ENCODE data around the gene WWTR1.

Gene WWTR1

DNA sequence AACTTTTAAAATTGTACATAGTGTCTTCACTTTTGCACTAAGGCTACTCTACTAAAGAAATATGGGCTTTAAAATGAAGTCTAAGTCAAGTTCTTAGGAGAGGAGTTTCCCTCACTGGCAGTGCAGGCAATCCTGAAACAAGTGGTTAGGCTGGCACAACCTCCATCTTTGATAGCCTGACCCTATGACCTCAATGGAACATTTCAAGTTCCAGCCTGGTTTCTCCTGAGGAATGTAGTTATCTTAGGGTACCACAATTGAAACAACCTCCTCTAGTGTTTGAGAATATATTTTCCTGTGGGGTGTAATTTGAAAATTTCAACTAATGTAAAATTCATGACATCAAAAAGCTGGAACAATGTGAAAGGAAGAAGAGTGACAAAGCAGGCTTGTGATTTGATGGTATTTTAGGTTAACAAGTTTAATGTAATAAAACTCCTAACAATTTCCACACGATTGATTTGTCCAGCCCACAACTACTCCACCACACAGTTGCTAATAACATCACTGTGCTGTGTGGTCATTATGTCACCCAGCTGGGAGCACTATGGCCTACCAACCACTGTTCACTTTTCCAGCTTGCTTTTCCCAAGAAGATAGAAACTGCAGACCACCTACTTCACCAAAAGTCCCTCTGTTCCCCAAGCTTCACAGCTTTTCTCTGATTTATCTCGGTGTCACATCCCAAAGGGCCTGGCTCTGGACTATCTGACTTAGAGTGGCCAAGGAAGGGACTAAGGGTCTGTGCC is 1.8 kb downstream of the WWTR1 start:
- DNase-seq (ENCODE audit: low read depth in 3 of 3, low spot score in 1 of 3), result no peak

DNA sequence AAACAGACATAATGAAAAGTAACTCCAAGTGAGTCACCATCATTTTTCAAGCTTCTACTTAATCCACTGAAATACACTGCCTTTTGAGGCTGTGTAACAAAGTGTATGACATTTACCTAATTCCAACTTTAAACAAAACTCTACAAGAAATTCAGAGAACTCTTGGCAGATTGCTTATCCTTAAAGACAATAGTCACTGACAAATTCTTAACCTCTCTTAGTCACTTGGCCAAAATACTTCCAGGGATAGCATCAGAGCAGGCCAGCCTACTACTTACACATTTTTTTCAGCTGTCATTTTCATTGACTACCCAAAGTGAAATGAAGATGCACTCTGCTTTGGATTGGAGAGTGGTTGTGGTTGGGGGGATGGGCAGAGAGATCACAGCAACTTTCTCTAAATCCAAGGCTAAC is 3.6 kb downstream of the WWTR1 start:
- no peak for DNase-seq (ENCODE audit: low read depth in 3 of 3, low spot score in 1 of 3)

DNA sequence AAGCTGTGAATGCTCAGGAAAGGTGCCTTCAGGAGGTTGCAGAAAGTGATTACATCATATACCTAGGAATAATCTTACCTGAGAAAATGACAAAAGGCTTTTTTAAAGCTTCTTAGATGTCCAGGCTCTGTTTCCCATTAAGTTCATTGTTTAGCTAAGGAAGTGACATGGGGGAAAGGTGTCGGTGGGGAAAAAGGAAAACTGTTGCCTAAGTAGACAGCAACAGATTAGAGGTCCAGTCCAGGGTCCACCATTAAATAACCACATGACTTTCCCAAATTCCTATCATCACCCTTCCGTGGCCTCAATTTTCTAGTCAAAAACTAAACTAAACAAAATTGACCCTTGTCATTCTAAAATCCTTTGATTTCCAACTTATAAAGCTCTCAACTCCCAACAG is 4.3 kb downstream of the WWTR1 start:
- no peak for DNase-seq (ENCODE audit: low read depth in 3 of 3, low spot score in 1 of 3)

DNA sequence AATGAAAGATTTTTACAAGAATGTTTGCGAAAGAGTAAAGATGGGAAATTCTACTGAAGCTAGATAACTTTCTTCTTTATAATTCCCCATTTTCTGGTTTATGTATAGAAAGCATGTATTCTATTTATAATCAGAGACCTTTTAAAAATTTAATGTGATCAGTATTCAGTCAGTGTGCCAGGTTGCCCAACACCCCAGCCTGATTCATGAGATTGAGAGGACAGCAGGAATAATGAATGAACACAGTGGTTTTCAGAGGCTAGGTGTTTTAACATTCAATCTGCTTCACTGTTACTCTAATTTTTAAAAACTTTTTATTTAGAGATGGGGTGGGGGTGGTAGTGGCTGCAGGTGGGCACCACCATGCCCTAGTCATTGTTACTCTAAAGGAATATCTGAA is 4.7 kb downstream of the WWTR1 start:
- DNase-seq (ENCODE audit: low read depth in 3 of 3, low spot score in 1 of 3), result no peak

DNA sequence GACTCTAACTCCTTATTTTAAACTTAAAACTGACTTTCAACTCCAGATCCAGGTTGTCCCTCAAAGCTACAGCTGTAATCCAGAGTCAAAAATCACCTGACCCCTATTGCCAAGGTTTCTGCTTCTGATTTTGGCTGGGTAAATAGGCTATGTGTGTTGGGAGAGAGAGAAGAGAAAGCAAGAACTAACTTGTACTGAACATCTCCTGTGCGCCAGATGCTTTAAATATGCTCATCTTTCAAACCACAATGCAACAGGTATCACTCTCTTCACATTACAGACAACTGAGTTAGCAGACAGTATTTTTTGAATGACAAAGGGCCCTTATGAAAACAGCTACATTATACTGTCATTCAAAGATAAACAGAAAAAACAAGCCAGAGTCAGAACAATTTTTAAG is 7.0 kb downstream of the WWTR1 start:
- no peak for DNase-seq (ENCODE audit: low read depth in 3 of 3, low spot score in 1 of 3)

DNA sequence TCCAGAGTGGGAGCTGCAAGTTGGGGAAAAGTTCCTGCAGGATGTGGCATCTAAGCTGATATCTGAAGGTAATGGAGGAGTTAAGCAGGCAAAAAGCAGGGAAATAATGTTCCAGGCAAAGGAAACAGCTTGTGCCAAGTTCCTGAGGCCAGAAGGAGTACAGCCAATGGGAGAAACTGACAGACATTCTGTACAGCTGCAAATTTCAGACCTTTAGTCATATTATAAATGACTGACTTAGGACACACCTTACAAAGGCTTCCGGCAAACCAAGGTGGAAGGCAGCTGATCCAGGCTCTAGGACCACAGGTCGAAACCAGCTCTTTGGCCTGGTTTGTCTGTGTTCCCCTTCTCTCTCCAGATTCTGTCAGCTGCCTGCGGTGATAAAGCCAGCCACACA is 9.3 kb downstream of the WWTR1 start:
- DNase-seq (ENCODE audit: low read depth in 3 of 3, low spot score in 1 of 3), result no peak

DNA sequence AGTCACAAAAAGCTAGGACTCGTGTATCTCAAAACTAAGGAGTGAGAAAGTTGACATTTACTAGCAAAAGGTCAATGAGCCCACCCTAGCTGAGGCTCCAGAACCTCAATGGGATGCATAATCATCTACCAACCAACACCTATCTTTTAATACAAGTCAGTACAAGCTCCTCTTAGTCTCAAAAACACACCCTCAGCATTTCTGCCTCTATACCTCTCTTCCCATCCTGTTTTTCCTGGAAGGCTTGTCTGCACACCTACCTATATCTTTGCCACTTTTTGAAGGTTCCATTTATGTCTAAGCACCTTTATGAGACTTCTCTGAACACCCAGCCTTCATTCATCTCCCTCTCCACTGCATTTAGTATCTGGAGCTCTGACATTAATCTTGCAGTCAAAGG is 10.0 kb downstream of the WWTR1 start:
- DNase-seq (ENCODE audit: low read depth in 3 of 3, low spot score in 1 of 3), result no peak

DNA sequence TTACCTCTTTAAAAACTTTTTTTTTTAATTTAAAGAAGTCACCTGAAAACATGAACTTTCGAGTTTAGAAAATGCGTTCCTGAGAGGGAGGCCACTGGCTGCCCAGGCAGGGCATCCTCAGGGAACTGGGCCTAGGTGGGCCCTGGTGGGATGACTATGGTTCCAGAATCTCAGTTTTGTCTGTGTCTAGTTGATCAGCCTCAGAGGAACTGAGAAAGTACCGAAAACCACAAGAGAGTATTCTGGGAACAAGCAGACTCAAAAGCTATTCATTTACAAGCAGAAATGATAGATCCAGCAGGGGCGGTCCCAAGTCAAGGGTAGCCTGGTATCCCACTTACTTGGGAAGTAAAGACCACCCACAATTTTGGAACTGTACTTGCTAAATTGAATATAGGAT is 10.5 kb downstream of the WWTR1 start:
- DNase-seq (ENCODE audit: low read depth in 3 of 3, low spot score in 1 of 3), result no peak

DNA sequence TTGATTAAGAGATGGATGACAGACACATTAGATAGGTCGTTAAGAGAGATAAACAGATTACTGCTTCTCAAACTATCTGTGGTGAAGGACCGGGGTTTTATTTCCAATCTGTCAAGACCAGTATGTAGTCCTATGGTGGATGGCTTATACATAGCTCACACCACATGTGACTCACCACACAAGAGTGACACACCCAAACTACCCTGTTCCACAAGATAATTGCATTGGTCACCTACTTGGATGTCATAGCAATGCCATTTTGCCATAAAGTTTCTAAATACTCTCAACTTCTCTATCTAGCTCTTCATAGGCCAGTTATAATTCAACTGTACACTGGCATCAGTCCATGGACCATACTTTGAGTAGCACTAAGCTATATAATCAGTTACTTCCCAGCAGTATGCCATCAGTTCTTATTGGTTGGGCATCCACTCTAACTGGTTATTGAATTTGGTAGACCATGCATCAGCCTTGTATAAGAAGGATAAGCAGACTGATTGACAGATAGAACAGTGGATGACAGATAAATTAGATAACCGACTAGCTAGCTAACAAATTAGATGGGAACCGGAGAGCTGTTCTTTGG is 11.6 kb downstream of the WWTR1 start:
- DNase-seq (ENCODE audit: low read depth in 3 of 3, low spot score in 1 of 3), result no peak

DNA sequence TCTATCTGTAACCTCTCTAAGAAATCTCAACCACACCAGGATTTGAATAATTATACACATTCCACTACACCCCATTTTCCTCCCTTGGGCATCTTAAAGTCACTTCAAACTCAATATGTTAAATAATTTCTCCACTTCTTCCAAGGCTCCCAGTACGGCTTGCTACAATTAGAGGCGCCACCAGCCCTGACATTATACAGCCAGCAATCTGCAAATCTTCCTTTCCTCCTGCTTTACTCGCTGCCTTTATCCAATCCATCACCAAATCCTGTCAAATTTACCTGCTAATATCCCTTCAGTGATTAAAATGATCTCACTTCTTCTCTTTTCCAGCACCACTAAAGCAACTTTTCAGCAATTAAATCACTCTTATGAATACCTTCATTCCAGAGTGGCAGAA is 13.9 kb downstream of the WWTR1 start:
- DNase-seq (ENCODE audit: low read depth in 3 of 3, low spot score in 1 of 3), result no peak

DNA sequence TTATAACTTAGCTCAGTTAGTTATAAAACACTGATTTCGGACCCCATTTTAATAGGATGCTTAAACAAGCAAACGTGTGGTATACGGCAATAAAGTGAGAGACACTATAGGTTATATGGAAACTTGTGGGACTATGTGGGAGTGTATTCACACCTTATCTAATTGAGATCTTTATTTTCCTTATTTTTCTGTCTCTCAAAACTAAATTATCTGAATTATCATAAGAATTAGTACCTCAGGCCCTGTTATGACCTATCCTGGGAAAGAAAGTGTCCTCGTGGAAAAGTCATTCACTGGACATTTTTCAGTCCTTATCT is 14.4 kb downstream of the WWTR1 start:
- no peak for DNase-seq (ENCODE audit: low read depth in 3 of 3, low spot score in 1 of 3)

DNA sequence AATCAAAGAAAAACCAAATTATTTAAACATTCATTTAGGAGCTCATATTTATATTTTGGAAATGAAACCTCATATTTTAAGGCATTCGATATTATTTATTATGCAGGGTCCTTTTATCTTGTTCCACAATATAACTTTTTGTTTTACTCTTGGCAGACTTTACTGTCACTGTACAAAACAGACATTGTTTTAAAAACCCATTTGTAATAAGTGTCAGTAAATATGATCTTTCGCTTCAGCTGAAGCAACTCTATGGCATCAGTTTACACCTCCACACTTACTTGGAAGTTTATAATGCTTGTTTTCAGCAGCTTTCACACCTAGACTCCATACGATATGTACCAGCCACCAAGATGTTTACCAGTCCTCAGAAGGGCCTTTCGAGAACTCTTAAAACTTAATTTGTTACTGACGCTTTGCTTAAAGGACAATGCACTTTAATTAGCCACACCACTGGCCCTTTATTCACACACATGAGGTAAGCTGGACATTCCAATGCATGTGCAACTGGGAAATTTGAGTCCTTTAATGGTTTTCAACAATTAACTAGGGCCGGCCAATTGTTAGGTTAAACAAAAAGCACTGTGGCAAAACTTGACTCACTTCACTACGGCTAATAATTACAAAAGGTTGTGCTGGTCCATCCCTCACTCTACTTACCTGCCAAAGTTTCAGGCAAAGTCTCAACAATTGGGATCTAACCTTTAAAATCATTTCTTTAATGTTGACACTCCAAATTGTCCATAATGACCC is 16.7 kb downstream of the WWTR1 start:
- no peak for DNase-seq (ENCODE audit: low read depth in 3 of 3, low spot score in 1 of 3)

DNA sequence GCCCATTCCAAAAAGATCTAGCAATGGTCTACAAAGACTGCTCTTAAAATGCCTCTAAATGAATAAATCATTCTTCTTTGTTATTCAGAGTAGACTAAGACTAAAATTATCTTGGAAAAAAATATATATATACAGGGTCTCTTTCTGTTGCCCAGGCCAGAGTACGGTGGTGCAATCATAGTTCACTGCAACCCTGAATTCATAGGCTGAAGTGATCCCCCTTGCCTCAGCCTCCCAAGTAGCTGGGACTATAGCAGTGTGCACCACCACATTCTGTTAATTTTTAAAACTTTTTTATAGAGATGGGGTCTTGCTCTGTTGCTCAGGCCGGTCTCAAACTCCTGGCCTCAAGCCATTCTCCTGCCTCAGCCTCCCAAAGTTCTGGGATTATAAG is 18.7 kb downstream of the WWTR1 start:
- no peak for DNase-seq (ENCODE audit: low read depth in 3 of 3, low spot score in 1 of 3)

DNA sequence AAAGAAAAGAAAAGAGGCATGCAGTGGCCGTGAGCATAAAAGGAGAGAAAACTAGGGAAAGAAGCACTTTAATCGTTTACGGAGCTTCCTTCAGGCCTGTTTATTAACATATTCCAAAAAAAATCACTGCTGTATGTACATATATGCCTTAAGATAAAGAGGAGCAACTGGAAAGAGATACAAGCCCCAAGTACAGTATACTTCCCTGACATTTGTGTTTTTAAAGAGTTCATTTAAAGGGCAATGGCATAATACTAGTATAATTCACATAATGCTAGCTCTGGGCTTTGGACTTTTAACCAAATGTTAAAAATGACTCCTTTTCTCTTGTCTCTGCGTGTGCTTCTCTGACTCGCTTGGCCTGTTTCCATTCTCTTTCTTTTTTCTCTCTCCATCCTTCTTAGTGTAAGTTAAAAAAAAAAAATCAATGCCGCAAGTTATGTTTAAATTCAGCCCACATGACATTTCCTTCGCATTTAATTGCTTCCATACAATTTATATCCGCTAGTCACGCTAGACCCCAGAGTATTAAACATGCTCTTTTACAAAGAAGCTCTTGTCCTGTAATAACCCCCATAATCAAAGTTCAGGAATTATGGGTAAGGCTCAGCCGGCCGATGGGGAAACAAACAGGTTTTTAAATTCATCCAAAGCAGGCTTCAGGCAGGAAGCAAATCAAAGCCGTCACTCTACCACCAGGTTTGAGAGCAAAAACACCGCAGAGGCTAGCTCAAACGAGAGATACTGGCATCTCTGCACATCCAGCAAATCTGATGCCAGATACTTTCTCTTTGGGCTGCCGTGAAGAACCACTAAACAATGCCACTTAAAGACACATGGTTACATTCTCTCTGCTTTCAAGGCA is 19.4 kb downstream of the WWTR1 start:
- DNase-seq (ENCODE audit: low read depth in 3 of 3, low spot score in 1 of 3), result no peak

DNA sequence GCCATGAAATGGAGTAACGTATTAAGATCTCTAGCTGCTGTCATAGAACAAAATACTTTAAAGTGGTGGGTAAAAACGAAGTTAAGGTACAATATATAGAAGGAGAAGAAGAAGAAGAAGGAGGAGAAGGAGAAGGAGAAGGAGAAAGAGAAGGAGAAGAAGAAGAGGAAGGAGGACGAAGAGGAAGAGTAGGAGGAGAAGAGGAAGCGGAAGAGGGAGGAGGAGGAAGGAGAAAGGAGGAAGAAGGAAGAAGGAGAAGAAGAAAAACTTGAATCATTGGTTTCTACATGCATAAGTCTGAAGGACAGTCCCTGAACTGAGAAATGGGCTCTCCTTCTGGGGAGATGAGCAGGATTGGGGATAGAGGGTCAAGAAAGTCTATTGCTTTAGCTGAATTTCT is 22.4 kb downstream of the WWTR1 start:
- DNase-seq (ENCODE audit: low read depth in 3 of 3, low spot score in 1 of 3), result no peak

DNA sequence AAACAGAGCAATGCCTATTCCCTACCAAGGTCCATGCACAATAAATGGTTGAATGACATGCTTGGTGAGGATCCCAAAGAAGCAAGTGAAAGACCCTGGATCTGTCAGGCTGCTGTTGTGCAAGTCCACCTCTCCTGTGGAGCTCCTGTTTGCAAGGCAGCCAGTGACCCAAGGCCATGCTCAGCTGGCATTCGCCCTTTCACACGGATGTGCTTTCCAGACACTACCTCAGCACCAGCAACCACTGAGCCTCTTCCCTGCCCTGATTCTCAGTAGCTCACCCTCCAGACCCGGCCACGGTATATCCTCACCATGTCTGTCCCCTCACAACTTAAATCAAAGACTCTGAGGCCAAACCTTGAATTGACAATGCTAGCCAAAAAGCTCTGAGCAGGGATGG is 23.3 kb downstream of the WWTR1 start:
- no peak for DNase-seq (ENCODE audit: low read depth in 3 of 3, low spot score in 1 of 3)

DNA sequence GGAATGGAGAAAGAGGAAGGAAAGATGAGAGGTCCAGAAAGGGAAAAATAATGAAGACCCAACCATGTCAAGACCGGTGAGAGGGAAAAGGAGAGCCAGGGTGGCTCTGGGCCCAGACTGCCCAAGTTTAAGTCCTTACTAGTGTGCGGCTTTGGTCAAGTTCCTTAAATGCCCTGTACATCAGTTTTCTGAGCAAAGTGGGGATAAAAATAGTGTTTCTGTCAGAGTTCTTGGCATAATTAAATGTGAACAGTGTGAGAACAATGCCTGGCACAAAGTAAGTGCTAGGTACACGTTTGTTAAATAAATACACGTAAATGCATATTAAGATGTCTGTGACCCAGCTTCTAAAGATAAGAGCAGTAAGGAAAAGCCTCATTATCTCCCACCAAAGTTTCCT is 23.8 kb downstream of the WWTR1 start:
- DNase-seq (ENCODE audit: low read depth in 3 of 3, low spot score in 1 of 3), result no peak

DNA sequence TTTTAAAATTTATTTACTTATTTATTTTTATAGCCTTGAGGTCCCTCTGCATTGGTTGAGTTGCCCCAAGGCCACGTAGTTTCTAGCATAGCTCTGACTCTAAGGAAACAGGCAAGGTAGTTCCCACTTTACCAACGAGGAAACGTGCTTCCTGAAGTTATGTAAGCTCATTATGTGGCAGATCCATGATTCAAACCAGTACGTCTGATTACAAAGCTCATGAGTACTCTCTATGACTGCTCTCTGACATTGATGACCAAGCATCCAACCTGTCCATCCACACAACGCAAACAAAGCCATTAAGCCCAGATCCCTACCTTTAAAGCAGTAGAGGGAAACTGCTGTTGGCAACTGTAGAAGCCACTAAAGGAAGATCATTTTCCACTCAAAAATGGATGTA is 25.6 kb downstream of the WWTR1 start:
- DNase-seq (ENCODE audit: low read depth in 3 of 3, low spot score in 1 of 3), result no peak

DNA sequence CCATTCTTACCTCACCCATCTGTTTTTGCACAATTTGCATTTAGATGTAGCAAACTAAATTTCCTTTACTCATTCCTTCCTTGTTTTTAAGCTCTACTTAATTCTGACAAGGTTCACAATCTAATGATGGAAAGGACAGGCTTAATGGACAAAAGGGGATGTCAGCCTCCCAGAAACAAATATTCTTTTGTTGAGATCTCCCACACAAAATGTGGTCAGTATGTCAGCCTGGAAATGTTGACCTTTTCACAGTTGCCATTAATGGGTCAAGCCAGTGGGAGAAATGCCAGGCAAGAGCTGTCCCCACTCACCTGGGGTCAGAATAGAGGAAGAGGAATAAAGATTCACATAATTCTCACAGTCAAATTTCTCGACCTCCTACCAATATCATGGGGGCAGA is 27.0 kb downstream of the WWTR1 start:
- DNase-seq (ENCODE audit: low read depth in 3 of 3, low spot score in 1 of 3), result no peak

DNA sequence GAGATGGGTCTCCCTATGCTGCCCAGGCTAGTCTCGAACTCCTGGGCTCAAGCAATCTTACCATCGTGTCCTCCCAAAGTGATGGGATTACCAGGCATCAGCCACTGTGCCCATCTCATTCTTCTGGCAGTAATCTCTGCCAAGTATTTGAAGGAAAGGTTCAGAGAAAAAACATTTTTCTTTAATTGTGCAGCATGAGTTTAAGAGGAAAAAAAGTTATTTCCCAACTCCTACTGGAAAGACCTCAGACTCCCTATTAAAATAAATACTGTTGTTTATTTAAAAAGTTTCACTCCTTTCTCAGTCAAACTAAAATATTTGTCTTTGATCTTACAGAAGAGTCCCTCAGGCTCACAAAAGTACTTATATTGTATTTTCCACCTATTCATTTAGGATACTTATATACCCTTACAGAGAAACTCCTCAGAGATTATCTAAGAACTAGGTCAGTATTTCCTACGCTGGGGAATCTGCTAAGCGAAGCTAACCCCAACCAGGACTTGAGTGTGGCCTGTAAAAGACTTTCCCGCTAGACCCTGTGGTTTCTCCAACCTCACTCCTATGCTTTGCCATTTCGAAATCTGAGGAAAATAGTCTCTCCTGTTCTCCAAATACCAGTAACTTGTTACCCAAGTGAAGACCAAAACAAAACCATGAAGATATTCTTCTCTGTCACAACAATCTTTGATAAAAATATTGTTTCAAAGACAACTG is 28.7 kb downstream of the WWTR1 start:
- DNase-seq (ENCODE audit: low read depth in 3 of 3, low spot score in 1 of 3), result no peak

DNA sequence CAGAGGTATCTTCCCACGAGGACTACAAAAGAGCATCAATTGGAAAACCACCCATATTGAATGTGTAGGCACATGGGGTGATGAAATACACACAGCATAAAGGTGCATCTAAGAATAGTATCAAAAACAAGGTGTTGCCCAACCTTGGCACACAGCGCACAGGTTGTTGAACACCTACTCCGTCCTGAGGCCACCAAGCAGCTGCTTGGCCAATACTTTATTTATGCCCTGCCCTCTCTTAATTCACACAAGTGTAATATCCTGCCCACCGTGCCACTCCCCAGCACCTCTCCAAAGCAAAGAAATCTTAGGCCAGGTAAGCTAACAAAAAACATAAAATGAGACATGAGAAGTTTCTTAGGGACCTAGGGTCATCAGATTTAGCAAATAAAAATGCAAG is 31.2 kb downstream of the WWTR1 start:
- no peak for DNase-seq (ENCODE audit: low read depth in 3 of 3, low spot score in 1 of 3)

Data from stimulated activated CD4-positive, alpha-beta T cell treated with anti-CD3 and anti-CD28 coated beads, TNF-alpha, amount 100 ng/mL, for 1 hour (primary cell).